ENCODE data around the gene PLXNA1.

PLXNA1 gene

GRCh38 chr3:126992216-126992615 is 9.3 kb downstream of the PLXNA1 start:
- no peak overlapping the region for H3K9ac ChIP-seq (ENCODE audit: low read depth, low read length, poor library complexity, severe bottlenecking)
- no peaks in the 10 kb centered on the region for H3K9me2 ChIP-seq (replicated peaks; ENCODE audit: low read depth, low read length)
- H2AFZ ChIP-seq (ENCODE audit: low read length): no peak overlapping the region
- H3F3A ChIP-seq (ENCODE audit: low read depth): no peaks in the 10 kb centered on the region
- H3K4me3 ChIP-seq (ENCODE audit: low read length, poor library complexity, severe bottlenecking): no peak overlapping the region
- H3K9me3 ChIP-seq (ENCODE audit: insufficient read depth, low read depth, low read length): no peaks in the 10 kb centered on the region
- H3K4me1 ChIP-seq (ENCODE audit: insufficient read depth, low read length, poor library complexity, severe bottlenecking): no peaks in the 10 kb centered on the region
- peaks cover 2% of the 10 kb centered on the region for H4K20me1 ChIP-seq (ENCODE audit: insufficient read depth, low read length, poor library complexity, severe bottlenecking)
- H3K79me2 ChIP-seq (ENCODE audit: insufficient read depth, low read length): no peaks in the 10 kb centered on the region
- H3K4me2 ChIP-seq (ENCODE audit: low read depth, low read length, poor library complexity, severe bottlenecking): no peak overlapping the region
- peaks cover 4% of the 10 kb centered on the region; the same call in 1 of the 2 replicates for H3K36me3 ChIP-seq (ENCODE audit: insufficient read depth, low read length)
- no peak for TF ChIP-seq EZH2phosphoT487 (IDR thresholded peaks at IDR 0.05; ENCODE audit: borderline replicate concordance)
- TF ChIP-seq, protein P1, sequence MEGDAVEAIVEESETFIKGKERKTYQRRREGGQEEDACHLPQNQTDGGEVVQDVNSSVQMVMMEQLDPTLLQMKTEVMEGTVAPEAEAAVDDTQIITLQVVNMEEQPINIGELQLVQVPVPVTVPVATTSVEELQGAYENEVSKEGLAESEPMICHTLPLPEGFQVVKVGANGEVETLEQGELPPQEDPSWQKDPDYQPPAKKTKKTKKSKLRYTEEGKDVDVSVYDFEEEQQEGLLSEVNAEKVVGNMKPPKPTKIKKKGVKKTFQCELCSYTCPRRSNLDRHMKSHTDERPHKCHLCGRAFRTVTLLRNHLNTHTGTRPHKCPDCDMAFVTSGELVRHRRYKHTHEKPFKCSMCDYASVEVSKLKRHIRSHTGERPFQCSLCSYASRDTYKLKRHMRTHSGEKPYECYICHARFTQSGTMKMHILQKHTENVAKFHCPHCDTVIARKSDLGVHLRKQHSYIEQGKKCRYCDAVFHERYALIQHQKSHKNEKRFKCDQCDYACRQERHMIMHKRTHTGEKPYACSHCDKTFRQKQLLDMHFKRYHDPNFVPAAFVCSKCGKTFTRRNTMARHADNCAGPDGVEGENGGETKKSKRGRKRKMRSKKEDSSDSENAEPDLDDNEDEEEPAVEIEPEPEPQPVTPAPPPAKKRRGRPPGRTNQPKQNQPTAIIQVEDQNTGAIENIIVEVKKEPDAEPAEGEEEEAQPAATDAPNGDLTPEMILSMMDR (conservative IDR thresholded peaks at IDR 0.05; ENCODE audit: low read length): no peak
- H3K27me3 ChIP-seq (ENCODE audit: insufficient read depth, low read length, poor library complexity, severe bottlenecking): no peaks in the 10 kb centered on the region

DNA sequence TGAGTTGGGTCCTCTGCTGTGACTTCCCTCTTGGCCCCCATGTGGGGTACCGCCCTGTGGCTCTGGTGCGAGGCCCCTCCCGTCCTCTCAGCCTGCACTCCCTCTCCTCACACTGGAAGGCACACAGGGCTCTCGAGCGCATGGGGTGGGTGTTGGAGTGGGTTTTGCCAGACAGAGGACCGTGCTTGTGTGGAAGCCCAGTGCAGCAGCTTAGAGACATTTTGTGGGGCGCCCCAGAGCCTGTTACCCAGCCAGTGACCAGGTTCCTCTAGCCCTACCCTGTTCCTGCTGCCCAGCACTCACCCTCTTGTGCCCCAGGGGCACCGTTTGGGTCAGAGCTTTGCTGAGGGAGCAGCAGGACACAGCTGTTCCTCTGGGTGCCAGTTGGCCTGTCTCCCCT is 9.9 kb downstream of the PLXNA1 start:
- no peak overlapping the region for H2AFZ ChIP-seq (ENCODE audit: low read length)
- no peaks in the 10 kb centered on the region for H4K20me1 ChIP-seq (ENCODE audit: insufficient read depth, low read length, poor library complexity, severe bottlenecking)
- H3K27me3 ChIP-seq (ENCODE audit: insufficient read depth, low read length, poor library complexity, severe bottlenecking): no peaks in the 10 kb centered on the region
- no peaks in the 10 kb centered on the region for H3F3A ChIP-seq (ENCODE audit: low read depth)
- no peaks in the 10 kb centered on the region for H3K4me1 ChIP-seq (ENCODE audit: insufficient read depth, low read length, poor library complexity, severe bottlenecking)
- no peak overlapping the region for H3K4me3 ChIP-seq (ENCODE audit: low read length, poor library complexity, severe bottlenecking)
- no peak overlapping the region for H3K9ac ChIP-seq (ENCODE audit: low read depth, low read length, poor library complexity, severe bottlenecking)
- TF ChIP-seq, protein P1 (conservative IDR thresholded peaks at IDR 0.05; ENCODE audit: low read length): no peak
- H3K9me2 ChIP-seq (replicated peaks; ENCODE audit: low read depth, low read length): no peaks in the 10 kb centered on the region
- H3K9me3 ChIP-seq (ENCODE audit: insufficient read depth, low read depth, low read length): no peaks in the 10 kb centered on the region
- H3K36me3 ChIP-seq (ENCODE audit: insufficient read depth, low read length): peaks cover 4% of the 10 kb centered on the region; the same call in 1 of the 2 replicates
- H3K79me2 ChIP-seq (ENCODE audit: insufficient read depth, low read length): no peaks in the 10 kb centered on the region
- H3K4me2 ChIP-seq (ENCODE audit: low read depth, low read length, poor library complexity, severe bottlenecking): no peak overlapping the region

DNA sequence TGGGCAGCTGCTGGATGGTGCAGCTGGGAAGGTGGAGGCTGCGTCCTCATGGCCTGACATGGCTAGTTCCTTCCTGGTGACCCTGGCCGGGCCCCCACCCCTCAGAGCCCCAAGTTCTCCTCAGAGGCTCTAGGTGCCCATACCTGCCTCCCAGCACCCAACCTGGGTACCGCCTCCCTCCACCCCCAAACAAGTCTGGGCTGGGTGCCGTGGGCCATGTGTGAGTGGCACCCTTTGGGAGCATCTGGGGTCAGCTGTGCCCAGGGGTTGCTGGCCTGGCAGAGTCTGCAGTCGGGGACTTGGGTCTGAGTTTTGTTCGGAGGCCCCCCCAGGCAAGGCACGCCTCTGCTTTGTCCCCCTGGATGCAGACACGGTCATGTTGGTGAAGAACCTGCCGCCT is 10.5 kb downstream of the PLXNA1 start:
- Histone ChIP-seq H3K4me1 (ENCODE audit: insufficient read depth, low read length, poor library complexity, severe bottlenecking) (no peaks in the 10 kb centered on the region), H3F3A (ENCODE audit: low read depth) (no peaks in the 10 kb centered on the region), H3K9me2 (replicated peaks; ENCODE audit: low read depth, low read length) (no peaks in the 10 kb centered on the region), H3K9ac (ENCODE audit: low read depth, low read length, poor library complexity, severe bottlenecking) (no peak overlapping the region), H4K20me1 (ENCODE audit: insufficient read depth, low read length, poor library complexity, severe bottlenecking) (no peaks in the 10 kb centered on the region), H3K36me3 (ENCODE audit: insufficient read depth, low read length) (peaks cover 4% of the 10 kb centered on the region; the same call in 1 of the 2 replicates), H2AFZ (ENCODE audit: low read length) (no peak overlapping the region), H3K4me2 (ENCODE audit: low read depth, low read length, poor library complexity, severe bottlenecking) (no peak overlapping the region), H3K79me2 (ENCODE audit: insufficient read depth, low read length) (no peaks in the 10 kb centered on the region), H3K4me3 (ENCODE audit: low read length, poor library complexity, severe bottlenecking) (no peak overlapping the region), H3K27me3 (ENCODE audit: insufficient read depth, low read length, poor library complexity, severe bottlenecking) (no peaks in the 10 kb centered on the region), H3K9me3 (ENCODE audit: insufficient read depth, low read depth, low read length) (no peaks in the 10 kb centered on the region)
- no peak for TF ChIP-seq EZH2phosphoT487 (IDR thresholded peaks at IDR 0.05; ENCODE audit: borderline replicate concordance)
- TF ChIP-seq, protein P1 (conservative IDR thresholded peaks at IDR 0.05; ENCODE audit: low read length): no peak

All from Loucy (cell line).